Stimulated activated CD4-positive, alpha-beta T cell treated with anti-CD3 and anti-CD28 coated beads, Interleukin-4, amount 100 ng/mL, for 24 hours (primary cell): ENCODE data around the gene IRF2BP2.
"Not testable (repeated sequence)": the region's sequence is repeated elsewhere in the genome, so short reads cannot be mapped to it uniquely, and the experiment has no call there.

Source experiments
- DNase-seq: peaks from one replicate; pipeline ENCODE4 v3.0.0-alpha.2; 2020

The IRF2BP2 gene

DNA sequence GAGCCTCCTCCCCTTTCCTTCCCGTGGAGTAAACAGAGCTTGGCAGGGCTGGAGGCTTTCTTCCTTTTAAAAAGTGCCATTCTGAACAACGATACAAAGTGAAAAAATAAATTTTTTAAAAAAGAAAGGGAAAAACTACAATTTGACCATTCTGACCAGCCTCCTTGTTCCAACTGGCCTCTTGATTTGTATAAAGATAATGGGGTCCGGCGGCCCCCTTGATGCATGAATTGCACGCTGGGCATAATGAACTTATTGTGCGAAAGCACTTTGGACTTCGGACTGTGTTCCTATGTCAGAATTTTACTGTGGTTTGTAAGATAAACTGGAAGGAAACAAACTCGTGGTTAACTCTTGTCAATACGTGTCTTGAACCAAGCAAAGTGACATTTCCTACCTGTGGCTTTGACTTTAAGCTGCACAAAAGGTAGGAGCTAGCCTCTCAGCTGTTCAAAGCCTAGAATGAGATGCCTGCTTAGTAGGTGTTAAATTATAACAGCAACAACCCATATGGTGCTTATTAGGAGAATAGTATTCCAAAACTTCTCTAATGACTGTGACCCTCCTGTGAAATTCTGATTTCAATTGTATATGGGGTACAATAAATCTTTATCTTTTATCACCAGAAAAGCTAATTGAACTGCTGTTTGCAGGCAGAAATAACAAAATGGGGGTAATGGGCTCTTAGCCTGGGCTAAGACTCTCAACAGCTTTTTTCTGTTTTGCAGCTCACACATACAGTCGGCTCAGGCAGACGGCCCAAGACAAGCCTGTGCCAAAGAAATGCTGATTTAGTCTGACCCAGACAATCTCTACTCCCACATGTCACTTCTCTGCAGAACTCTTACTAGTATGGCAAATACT lies 9.3 kb downstream of the IRF2BP2 start:
- DNase-seq, result peak; percentile 5

GRCh38 chr1:234599617-234600417 lies 10.2 kb downstream of the IRF2BP2 start:
- DNase-seq, result peak; percentile 75

- no peak for DNase-seq
Measured at GRCh38 chr1:234598974-234599616, 10.9 kb downstream of the IRF2BP2 start.

- DNase-seq, result peak; percentile 72
Measured at GRCh38 chr1:234597894-234598293, 12.1 kb downstream of the IRF2BP2 start.

DNA sequence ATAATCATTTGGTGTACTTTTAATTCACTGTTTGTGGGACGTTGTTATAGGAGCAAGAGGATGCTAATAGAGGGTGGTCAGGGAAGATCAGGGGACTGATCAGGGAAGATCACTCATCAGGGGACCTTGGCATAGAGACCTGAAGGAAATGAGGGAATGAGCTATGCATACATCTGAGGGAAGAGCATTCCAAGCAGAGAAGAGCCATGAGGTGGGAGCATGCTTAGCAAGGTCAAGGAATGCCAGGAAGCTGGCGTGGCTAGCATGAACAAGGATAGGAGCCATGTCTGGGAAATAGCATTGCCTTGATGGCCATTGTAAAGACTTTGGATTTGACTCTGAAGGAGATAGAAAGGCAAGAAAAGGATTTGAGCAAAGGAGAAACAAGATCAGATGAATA lies 14.1 kb downstream of the IRF2BP2 start:
- DNase-seq, result no peak

GRCh38 chr1:234594575-234594974 lies 15.4 kb downstream of the IRF2BP2 start:
- not testable (repeated sequence) for DNase-seq

DNA sequence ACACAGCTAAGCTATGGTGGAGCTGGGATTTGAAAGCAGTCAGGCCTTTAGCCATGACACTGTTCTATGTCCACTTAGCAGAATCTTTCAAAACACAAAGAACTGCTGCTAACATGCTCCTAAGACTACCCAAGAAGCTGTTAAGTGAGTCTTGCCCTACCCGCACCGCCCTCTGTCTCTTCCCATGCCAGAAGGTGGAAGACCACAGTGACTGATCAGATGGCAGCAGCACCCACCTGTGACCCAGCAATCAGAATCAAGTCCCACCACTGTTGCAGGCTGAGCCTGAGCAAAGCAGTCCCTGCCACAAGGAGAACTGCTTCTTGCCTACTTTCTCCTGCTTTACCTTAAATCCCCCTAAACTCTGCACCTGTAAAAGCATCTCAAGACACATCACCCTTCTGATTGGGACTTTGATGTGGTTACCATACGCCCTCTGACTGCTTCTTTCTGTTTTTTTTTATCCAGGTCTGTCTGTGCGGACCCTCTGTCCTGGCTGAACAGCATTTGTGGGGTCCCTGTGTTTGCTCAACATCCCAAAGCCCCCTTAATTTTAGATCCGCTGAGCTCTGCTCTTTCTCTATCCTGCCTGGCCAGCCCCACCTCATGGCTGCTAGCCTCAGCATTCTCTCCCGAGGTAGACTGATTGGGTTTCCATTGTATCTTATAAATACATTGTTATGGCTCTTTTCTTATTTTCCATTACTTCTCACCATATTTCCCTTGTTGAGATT lies 16.0 kb downstream of the IRF2BP2 start:
- no peak for DNase-seq

GRCh38 chr1:234593109-234593508 lies 16.9 kb downstream of the IRF2BP2 start:
- DNase-seq, result no peak

DNA sequence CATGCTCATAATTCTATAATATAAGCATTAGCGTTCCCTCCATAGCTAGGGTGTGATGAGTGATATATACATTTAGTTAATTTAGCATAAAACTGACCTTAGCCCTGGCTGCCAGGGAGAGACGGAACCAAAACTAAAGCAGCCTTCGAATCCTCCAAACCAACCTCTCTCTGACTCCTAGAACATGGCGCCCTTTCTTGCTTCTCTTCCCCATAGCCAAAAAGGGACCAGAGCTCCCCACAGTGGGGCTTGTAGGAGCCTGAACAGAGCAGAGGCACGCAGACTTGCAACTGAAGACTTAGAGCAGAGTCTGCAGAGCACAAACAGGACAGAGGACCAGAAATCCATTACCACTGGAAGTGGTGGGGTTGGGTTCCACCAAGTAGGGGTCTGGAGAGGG lies 17.7 kb downstream of the IRF2BP2 start:
- no peak for DNase-seq

GRCh38 chr1:234591131-234591530 lies 18.8 kb downstream of the IRF2BP2 start:
- DNase-seq, result no peak

- DNase-seq, result no peak
Measured at GRCh38 chr1:234589854-234590620, 19.9 kb downstream of the IRF2BP2 start.

- DNase-seq, result no peak
Measured at GRCh38 chr1:234589064-234589800, 20.7 kb downstream of the IRF2BP2 start.

DNA sequence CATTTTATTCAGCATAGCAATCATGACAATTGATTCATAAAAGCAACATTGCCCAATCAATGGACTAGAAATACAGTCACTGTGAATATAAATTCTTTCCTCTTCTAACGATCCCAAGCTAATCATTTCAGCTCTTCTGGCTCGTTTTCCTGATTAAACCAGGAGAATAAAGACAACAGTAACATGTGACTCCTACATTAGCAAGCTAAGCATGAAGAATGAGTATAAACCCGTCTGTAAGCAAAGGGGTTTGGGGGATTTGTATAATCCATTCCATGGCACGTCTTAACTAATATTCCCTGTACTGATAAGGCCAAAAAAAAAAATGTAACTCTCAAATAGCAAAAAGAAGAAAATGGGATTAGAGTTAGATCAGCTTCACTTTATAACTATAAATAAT lies 21.6 kb downstream of the IRF2BP2 start:
- DNase-seq, result no peak

DNA sequence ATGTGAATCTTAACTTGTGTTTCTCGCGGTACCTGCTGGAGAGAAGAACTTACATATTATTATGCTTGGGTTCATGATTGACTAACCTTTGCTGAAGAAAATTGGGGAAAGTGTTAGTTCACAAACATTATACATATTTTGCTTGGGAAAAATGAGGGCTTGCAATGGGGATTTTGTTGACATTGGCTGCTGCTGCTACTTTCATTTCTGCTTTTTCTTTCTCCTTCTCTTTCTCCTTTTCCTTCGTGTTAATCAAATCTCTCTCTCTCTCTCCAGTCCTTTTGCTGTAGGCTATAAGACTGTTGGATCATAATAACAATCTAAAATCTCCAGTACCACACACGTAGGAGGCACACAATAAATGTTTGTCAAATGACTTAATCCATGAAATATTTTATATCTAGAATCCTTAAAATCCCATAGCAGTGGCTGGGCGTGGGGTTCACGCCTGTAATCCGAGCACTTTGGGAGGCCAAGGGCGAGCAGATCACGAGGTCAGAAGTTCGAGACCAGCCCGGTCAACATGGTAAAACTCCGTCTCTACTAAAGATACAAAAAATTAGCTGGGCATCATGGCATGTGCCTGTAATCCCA lies 23.0 kb downstream of the IRF2BP2 start:
- DNase-seq, result no peak

GRCh38 chr1:234586304-234586703 lies 23.7 kb downstream of the IRF2BP2 start:
- DNase-seq, result no peak

DNA sequence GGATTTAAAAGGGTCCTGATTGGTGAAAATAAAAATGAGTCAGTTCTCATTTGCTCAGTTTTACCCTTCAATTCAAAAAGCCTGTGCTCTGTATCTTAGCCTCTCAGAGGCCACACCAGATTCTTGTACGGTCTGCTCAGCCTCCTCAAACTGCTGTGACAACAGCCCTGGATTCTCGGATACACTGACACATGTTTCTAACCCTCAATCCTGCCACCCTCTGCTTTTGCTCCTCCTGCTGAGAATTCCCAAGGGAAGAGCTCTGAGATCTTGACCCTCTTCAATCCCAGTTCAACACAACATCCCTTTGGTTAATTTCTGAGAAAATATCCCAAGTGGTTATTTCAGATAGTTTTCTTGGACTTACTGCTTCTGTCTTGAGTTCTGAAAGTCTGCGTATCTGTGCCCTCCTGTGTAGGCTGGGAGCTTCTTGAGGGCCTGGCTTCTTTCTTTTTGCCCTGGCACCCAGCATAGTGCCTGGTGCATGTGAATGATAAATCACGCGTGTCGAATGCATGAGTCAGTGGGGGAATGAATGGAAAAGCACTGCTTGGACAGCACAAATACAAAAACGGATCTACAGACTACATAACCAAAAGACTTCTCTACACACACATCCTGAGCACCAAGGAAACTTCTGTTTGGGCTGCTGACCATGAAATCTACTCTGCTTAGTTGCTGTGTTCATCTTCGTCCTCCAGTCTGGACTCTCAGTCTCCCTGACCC lies 24.5 kb downstream of the IRF2BP2 start:
- no peak for DNase-seq

GRCh38 chr1:234584926-234585325 lies 25.1 kb downstream of the IRF2BP2 start:
- no peak for DNase-seq

DNA sequence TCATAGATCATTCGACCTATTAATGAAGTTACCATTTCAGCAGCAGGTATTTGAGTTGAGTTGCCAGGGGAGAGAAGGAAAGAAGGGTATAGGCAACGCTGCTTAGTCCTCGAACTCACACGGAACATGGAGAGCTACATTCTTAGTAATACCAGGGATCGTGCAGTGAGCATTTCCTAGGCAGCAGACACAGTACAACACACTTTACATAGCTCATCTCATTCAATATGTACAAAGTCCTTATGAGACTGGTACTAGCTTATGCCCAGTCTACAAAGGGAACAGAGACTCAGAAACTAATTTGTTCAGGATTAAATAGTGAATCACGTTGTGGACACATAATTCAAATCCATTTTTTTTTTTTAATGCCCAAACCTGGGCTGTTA lies 25.6 kb downstream of the IRF2BP2 start:
- no peak for DNase-seq

- DNase-seq, result no peak
Measured at GRCh38 chr1:234583755-234584419, 26.1 kb downstream of the IRF2BP2 start.
